Thyroid gland (tissue), 4 donors: ENCODE measurements around the gene TSPYL4. TPM values are rescaled to one million over a fixed set of nuclear protein-coding genes. Genes with fewer than 3 reads are reported as not detected.

ENCODE experiments used
- DNase-seq, 2 donors: peaks; one replicate each; pipeline ENCODE4 v3.0.0-alpha.2; 2019
- H3K27ac ChIP-seq, 3 donors: fragments of 200-600 bp; sonication (generic); 1 replicate in 2 of 3; 2 replicates in 1 of 3; pipeline ENCODE4 v1.5.1; 2016 to 2019; ENCODE audit warnings: mild to moderate bottlenecking in 1 of 3, moderate library complexity in 1 of 3
- H3K27me3 ChIP-seq: fragments of 200-600 bp; sonication (generic); one replicate; pipeline ENCODE4 v1.5.1; 2019
- H3K36me3 ChIP-seq, 2 donors: fragments of 200-600 bp; sonication (generic); one replicate each; pipeline ENCODE4 v1.5.1; 2016 to 2019
- H3K4me1 ChIP-seq, 2 donors: fragments of 200-600 bp; sonication (generic); one replicate each; pipeline ENCODE4 v1.5.1; 2017 to 2019
- H3K4me3 ChIP-seq, 3 donors: fragments of 200-600 bp; sonication (generic); replicated peaks in 1 of 3; 1 replicate in 2 of 3; 2 replicates in 1 of 3; pipeline ENCODE4 v1.5.1; 2016; ENCODE audit warnings: mild to moderate bottlenecking in 1 of 3
- H3K9me3 ChIP-seq: fragments of 200-600 bp; sonication (generic); one replicate; pipeline ENCODE4 v1.5.1; 2017
- CTCF ChIP-seq, 6 experiments: fragments of 200-600 bp in 3 of 6; fragments of 450-650 bp in 3 of 6; sonication (generic) in 3 of 6; IDR thresholded peaks; one replicate each; pipeline ENCODE4 v1.5.1; 2016 to 2019; ENCODE audit warnings: antibody characterized with exemption in 6 of 6, mild to moderate bottlenecking in 2 of 6, inconsistent platforms in 1 of 6, moderate library complexity in 1 of 6
- POLR2A ChIP-seq, 2 donors: fragments of 450-650 bp; IDR thresholded peaks; one replicate each; pipeline ENCODE4 v1.6.1; 2017; ENCODE audit warnings: antibody characterized with exemption in 2 of 2, mild to moderate bottlenecking in 2 of 2, moderate library complexity in 1 of 2
- WGBS, 2 donors: methylation state at CpG; one replicate each; pipeline ENCODE4 v1.1.5; 2017; 5-methylcytosine and 5-hydroxymethylcytosine counted together
- intact Hi-C: fragments of 100-400 bp; cut with DNase I; formaldehyde crosslinking; loops from one replicate; pipeline ENCODE4 v1.15.1; 2023
- total RNA-seq, 4 donors: library from RNA; depleted of rRNA; stranded (reverse); fragments of >200 nt; gene quantifications; one replicate each; pipeline ENCODE4 v1.2.3, GENCODE V29; 2016

The TSPYL4 gene
- total RNA-seq, 4 donors from 2014 or later = 21.4 to 26.7 (median 24.5) TPM

GRCh38 chr6:116292553-116292952 is 38.7 kb upstream of the TSPYL4 start:
- Histone ChIP-seq H3K4me1 (no peaks in the 10 kb centered on the region), H3K27me3 (no peaks in the 10 kb centered on the region), H3K27ac (no peak overlapping the region), H3K9me3 (no peaks in the 10 kb centered on the region), H3K4me3 (no peak overlapping the region), H3K36me3 (no peaks in the 10 kb centered on the region)
- DNase-seq = no peak
- intact Hi-C loops = loop anchor here (10.0 kb wide), 1 partner anchor 242 kb away; no protein-coding TSS in a partner anchor
- TF ChIP-seq CTCF (IDR thresholded peaks at IDR 0.05) (no peak), POLR2A (IDR thresholded peaks at IDR 0.05) (no peak)
- WGBS, 2 donors = 96 to 98% methylated on average over 1 of the region's 1 CpG

GRCh38 chr6:116291701-116292396 is 38.0 kb upstream of the TSPYL4 start:
- WGBS, 2 donors = 84 to 88% methylated on average over 4 of the region's 4 CpGs
- H3K36me3 ChIP-seq = no peaks in the 10 kb centered on the region
- no peak for TF ChIP-seq POLR2A (IDR thresholded peaks at IDR 0.05)
- no peak for TF ChIP-seq CTCF (IDR thresholded peaks at IDR 0.05)
- no peaks in the 10 kb centered on the region for H3K27me3 ChIP-seq
- H3K27ac ChIP-seq = no peak overlapping the region
- DNase-seq = no peak
- H3K9me3 ChIP-seq = no peaks in the 10 kb centered on the region
- intact Hi-C loops = loop anchor here (10.0 kb wide), 1 partner anchor 243 kb away; no protein-coding TSS in a partner anchor
- no peaks in the 10 kb centered on the region for H3K4me1 ChIP-seq
- H3K4me3 ChIP-seq = no peak overlapping the region

GRCh38 chr6:116290799-116291198 is 36.9 kb upstream of the TSPYL4 start:
- Histone ChIP-seq H3K9me3 (no peaks in the 10 kb centered on the region), H3K4me1 (no peaks in the 10 kb centered on the region), H3K36me3 (no peaks in the 10 kb centered on the region), H3K27me3 (no peaks in the 10 kb centered on the region), H3K27ac (no peak overlapping the region), H3K4me3 (no peak overlapping the region)
- WGBS, 2 donors = 86 to 89% methylated on average over 2 of the region's 2 CpGs
- no peak for DNase-seq
- intact Hi-C loops = loop anchor here (10.0 kb wide), 1 partner anchor 244 kb away; no protein-coding TSS in a partner anchor
- TF ChIP-seq CTCF (IDR thresholded peaks at IDR 0.05) (no peak), POLR2A (IDR thresholded peaks at IDR 0.05) (no peak)

- TF ChIP-seq POLR2A (IDR thresholded peaks at IDR 0.05) = no peak
- TF ChIP-seq CTCF (IDR thresholded peaks at IDR 0.05) = no peak
- Histone ChIP-seq H3K4me3 (no peak overlapping the region), H3K36me3 (no peaks in the 10 kb centered on the region), H3K9me3 (no peaks in the 10 kb centered on the region), H3K4me1 (no peaks in the 10 kb centered on the region), H3K27ac (no peak overlapping the region), H3K27me3 (no peaks in the 10 kb centered on the region)
- 85 to 90% methylated on average over 2 of the region's 2 CpGs for WGBS, 2 donors
- intact Hi-C loops = loop anchor here (10.0 kb wide), 2 partner anchors 245 to 275 kb away; no protein-coding TSS in a partner anchor
- DNase-seq = no peak
These were observed 36.0 kb upstream of the TSPYL4 start for GRCh38 chr6:116289876-116290275.

- Histone ChIP-seq H3K4me1 (no peaks in the 10 kb centered on the region), H3K9me3 (no peaks in the 10 kb centered on the region), H3K27ac (no peak overlapping the region), H3K36me3 (no peaks in the 10 kb centered on the region), H3K27me3 (no peaks in the 10 kb centered on the region), H3K4me3 (no peak overlapping the region)
- WGBS, 2 donors = 94% methylated on average over 2 of the region's 2 CpGs
- no peak for DNase-seq
- intact Hi-C loops = loop anchor here (10.0 kb wide), 1 partner anchor 277 kb away; no protein-coding TSS in a partner anchor
- TF ChIP-seq POLR2A (IDR thresholded peaks at IDR 0.05) (no peak), CTCF (IDR thresholded peaks at IDR 0.05) (peak; percentile 51 to 87 (median 78))
These were observed 33.9 kb upstream of the TSPYL4 start for GRCh38 chr6:116287689-116288282.
